Stimulated activated naive CD8-positive, alpha-beta T cell treated with anti-CD3 and anti-CD28 coated beads, Interleukin-15, Interleukin-2, amounts not matched to agents 100 ng/mL and 50 ng/mL, for 24 hours (primary cell): ENCODE data around the gene GNG7.

Source experiments
- H3K27ac Mint-ChIP-seq: one replicate; pipeline ENCODE4 v1.8.0; 2021; ENCODE audit warnings: mild to moderate bottlenecking, mixed read lengths
- H3K27me3 Mint-ChIP-seq: one replicate; pipeline ENCODE4 v1.8.0; 2021; ENCODE audit warnings: mixed read lengths
- H3K36me3 Mint-ChIP-seq: one replicate; pipeline ENCODE4 v1.8.0; 2021; ENCODE audit warnings: low read depth, mixed read lengths
- H3K4me1 Mint-ChIP-seq: one replicate; pipeline ENCODE4 v1.8.0; 2021; ENCODE audit warnings: low read depth, mixed read lengths
- H3K4me3 Mint-ChIP-seq: one replicate; pipeline ENCODE4 v1.8.0; 2021; ENCODE audit warnings: mild to moderate bottlenecking, mixed read lengths
- H3K9me3 Mint-ChIP-seq: one replicate; pipeline ENCODE4 v1.8.0; 2021; ENCODE audit warnings: mixed read lengths

GNG7 gene

DNA sequence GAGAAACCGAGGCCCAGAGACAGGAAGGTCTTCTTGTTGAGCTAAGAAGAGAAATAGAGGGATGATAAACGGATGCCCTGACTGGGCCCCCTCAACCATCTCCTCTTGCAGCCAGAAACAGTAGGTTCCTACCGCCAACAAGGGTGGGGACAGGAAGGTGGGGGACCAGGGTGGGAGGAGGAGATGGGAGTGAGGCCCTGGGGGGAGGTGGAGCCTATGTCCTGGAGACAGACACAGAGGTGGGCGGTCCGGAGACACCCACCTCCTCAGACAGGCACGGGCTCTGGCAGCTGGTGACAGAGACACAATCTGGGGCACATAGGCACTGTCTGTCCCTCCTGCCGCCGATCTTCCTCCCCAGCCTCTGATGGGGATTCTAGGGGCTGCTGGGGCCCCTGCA lies 209.6 kb downstream of the GNG7 start:
- Mint-ChIP-seq H3K27ac (no peak overlapping the region), H3K27me3 (peaks cover 47% of the 10 kb centered on the region), H3K36me3 (no peaks in the 10 kb centered on the region), H3K4me3 (no peak overlapping the region), H3K9me3 (no peaks in the 10 kb centered on the region), H3K4me1 (peaks cover 37% of the 10 kb centered on the region)

DNA sequence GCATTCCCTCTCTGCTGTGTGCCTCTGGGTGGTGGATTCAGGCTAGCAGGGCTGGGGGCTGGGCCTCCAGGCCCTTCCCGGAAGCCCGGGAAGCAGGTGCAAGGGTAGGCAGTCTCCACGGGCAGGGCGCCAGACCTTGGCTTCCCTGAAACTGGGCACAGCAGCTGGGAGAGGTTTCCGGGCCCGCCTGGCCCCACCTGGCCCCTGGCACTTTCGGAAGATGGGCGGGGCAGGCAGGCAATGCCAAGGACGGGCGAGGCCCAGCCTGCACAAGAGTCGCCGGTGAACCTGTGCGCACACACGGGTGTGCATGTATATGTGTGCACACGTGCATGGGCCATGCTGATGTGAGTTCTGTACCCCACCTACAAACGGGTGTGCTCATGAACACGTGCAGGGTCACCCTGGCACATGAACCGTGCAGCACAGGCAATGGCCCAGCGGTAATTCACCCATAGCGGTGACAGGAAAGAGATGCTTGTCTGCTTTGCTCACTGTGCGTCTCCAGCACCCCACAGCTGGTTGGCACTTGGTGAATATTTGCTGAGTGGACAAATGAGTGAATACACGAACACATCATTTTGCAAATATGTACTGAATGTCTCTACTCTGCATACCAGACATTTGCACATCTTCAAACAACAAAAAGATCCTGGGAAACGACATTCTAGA lies 211.2 kb downstream of the GNG7 start:
- Mint-ChIP-seq H3K9me3 (no peaks in the 10 kb centered on the region), H3K27ac (no peak overlapping the region), H3K36me3 (no peaks in the 10 kb centered on the region), H3K27me3 (peaks cover 54% of the 10 kb centered on the region), H3K4me1 (peaks cover 36% of the 10 kb centered on the region), H3K4me3 (no peak overlapping the region)

DNA sequence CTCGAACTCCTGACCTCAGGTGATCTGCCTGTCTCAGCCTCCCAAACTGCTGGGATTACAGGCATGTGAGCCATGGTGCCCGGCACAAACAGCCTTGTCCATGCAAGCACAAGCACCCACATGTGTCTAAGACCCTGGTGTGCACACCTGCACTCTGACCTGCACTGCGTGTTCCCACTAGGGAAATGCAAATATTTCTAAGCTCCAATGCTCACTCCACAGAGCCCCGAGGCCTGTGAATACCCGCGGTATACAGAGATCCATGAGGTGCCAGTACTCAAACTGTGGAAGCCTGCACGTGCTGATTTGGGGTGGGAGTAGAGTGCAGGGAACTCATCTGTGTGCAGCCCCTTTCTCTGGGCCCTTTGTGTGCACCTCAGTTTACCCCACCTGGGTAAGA lies 211.8 kb downstream of the GNG7 start:
- H3K4me1 Mint-ChIP-seq, result peaks cover 33% of the 10 kb centered on the region
- no peaks in the 10 kb centered on the region for H3K9me3 Mint-ChIP-seq
- no peak overlapping the region for H3K4me3 Mint-ChIP-seq
- H3K27me3 Mint-ChIP-seq, result peaks cover 57% of the 10 kb centered on the region
- H3K27ac Mint-ChIP-seq, result no peak overlapping the region
- no peaks in the 10 kb centered on the region for H3K36me3 Mint-ChIP-seq

DNA sequence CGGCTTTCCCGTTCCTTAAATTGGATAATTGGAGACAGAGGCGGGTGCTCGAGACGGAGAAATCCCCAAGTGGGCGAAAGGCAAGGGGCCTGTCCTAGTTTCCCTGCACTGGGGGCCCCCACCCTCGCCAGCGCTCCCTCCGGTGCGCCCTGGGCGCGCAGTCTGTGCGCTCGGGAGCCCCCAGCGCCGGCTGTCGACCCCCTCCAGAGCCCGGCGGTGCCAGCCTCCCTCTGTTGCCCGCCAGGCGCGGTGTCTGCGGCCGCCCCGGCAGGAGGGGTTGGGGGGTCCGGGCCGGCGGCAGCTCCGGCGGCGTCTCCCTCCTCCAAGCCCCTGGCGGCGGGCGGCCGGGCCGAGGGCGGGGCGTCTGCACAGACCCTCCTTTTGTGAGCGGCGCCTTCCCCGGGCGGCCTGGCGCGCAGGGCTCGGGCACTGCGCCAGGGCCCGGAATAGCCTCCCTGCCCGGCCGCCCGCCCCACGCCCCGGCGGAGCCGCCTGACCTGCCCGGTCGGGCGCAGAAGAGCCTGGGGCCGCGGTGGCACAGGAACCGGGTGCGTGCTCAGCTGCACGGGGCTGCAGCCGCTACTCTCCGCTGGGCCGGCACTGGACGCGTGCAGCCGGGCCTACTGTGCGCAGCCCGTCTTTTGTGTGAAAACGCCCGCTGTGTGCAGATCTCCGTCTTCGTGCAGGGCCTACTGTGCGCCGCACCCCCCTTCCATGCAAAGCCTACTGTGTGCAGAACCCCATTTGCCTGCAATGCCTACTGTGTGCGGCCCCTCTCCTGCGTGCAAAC lies 213.4 kb downstream of the GNG7 start:
- Mint-ChIP-seq H3K4me3 (peak overlapping the region; percentile 45), H3K36me3 (no peaks in the 10 kb centered on the region), H3K9me3 (peaks cover 2% of the 10 kb centered on the region), H3K27ac (no peak overlapping the region), H3K27me3 (peaks cover 58% of the 10 kb centered on the region), H3K4me1 (peaks cover 31% of the 10 kb centered on the region)

DNA sequence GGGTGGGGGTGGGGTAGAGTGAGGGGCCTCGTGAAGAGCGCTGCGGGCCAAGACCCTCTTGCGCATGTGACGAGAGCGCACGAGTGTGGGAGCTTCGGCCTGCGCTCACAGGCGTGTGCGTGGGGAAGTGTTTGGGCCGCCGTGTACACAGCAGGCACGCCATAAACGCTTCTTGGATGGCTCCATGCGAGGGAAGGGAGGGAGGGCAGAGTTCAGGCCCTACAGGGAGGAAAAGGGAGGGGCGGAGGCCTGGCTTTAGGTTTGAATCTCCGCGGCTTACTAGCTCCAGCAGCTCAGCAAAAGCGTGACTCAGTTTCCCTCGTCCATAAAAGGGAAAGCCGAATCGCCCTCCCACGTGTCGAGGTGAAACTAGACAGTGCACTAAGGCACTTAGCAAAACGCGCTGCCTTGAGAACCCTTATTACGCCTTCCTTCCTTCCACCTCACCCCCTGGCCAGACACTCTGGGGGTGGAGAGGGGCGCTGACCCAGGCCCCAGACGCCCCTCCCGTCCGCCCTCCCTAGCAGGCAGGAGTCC lies 214.0 kb downstream of the GNG7 start:
- H3K27me3 Mint-ChIP-seq, result peaks cover 51% of the 10 kb centered on the region
- H3K4me3 Mint-ChIP-seq, result no peak overlapping the region
- H3K4me1 Mint-ChIP-seq, result peaks cover 25% of the 10 kb centered on the region
- H3K27ac Mint-ChIP-seq, result no peak overlapping the region
- peaks cover 7% of the 10 kb centered on the region for H3K9me3 Mint-ChIP-seq
- peaks cover 4% of the 10 kb centered on the region for H3K36me3 Mint-ChIP-seq

DNA sequence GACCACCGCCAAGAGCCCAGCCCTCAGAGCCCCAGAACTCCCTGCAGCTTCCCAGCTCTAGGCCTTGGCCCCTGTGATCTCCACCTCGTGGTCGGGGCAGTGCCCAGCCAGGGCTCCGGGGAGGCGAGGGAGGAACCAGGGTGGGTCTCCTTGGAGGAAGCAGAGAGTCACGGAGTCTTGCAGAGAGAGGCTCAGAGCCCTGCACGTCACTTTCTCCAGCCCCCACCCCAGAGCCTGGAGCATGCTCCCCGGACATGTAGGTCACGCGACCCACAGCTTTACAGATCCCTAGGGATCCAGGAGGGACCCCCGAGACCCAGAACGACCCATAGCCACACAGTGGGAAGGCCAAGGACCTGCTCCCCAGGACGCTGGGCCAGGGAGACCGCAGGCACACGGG lies 214.7 kb downstream of the GNG7 start:
- peaks cover 4% of the 10 kb centered on the region for H3K36me3 Mint-ChIP-seq
- peaks cover 23% of the 10 kb centered on the region for H3K4me1 Mint-ChIP-seq
- no peak overlapping the region for H3K27ac Mint-ChIP-seq
- H3K27me3 Mint-ChIP-seq, result peaks cover 48% of the 10 kb centered on the region
- H3K9me3 Mint-ChIP-seq, result peaks cover 11% of the 10 kb centered on the region
- H3K4me3 Mint-ChIP-seq, result no peak overlapping the region

DNA sequence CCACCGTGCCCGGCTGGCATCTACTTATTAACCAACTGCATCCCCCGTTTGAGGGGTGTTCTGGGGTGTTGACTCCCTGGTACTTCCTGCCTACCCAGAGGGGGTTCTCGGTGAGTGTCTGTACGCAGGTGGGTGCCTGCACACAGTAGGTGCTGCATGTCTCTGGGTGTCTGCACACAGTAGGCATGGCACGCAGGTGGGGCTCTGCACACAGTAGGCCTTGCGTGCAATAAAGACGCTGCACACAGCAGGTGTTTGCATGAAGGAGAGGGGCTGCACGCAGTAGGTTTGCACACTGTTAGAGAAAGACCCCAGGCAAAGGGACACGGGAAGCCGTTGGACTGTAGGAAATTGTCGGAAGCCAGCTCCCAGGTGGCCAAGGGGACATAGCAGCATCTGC lies 215.4 kb downstream of the GNG7 start:
- no peak overlapping the region for H3K4me3 Mint-ChIP-seq
- peaks cover 4% of the 10 kb centered on the region for H3K36me3 Mint-ChIP-seq
- no peak overlapping the region for H3K27ac Mint-ChIP-seq
- peaks cover 43% of the 10 kb centered on the region for H3K27me3 Mint-ChIP-seq
- H3K4me1 Mint-ChIP-seq, result peaks cover 23% of the 10 kb centered on the region
- peaks cover 11% of the 10 kb centered on the region for H3K9me3 Mint-ChIP-seq

DNA sequence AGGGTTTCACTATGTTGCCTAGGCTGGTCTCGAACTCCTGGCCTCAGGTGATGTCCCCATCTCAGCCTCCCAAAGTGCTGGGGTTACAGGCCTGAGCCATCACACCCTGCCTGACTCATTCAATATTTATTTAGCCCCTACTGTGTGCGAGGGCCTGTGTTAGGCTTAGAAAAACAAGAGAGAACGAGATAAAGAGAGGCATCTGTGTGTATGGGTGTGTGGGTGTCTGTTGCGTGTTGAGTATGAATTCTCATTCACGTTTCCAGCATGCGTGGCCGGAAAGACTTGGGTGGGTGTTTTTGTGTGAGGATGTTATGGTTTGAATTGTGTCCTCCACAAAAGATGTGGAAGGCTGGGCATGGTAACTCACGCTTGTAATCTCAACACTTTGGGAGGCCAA lies 217.1 kb downstream of the GNG7 start:
- peaks cover 19% of the 10 kb centered on the region for H3K4me1 Mint-ChIP-seq
- peaks cover 4% of the 10 kb centered on the region for H3K36me3 Mint-ChIP-seq
- no peak overlapping the region for H3K4me3 Mint-ChIP-seq
- peaks cover 29% of the 10 kb centered on the region for H3K27me3 Mint-ChIP-seq
- H3K9me3 Mint-ChIP-seq, result peaks cover 11% of the 10 kb centered on the region
- H3K27ac Mint-ChIP-seq, result no peak overlapping the region

DNA sequence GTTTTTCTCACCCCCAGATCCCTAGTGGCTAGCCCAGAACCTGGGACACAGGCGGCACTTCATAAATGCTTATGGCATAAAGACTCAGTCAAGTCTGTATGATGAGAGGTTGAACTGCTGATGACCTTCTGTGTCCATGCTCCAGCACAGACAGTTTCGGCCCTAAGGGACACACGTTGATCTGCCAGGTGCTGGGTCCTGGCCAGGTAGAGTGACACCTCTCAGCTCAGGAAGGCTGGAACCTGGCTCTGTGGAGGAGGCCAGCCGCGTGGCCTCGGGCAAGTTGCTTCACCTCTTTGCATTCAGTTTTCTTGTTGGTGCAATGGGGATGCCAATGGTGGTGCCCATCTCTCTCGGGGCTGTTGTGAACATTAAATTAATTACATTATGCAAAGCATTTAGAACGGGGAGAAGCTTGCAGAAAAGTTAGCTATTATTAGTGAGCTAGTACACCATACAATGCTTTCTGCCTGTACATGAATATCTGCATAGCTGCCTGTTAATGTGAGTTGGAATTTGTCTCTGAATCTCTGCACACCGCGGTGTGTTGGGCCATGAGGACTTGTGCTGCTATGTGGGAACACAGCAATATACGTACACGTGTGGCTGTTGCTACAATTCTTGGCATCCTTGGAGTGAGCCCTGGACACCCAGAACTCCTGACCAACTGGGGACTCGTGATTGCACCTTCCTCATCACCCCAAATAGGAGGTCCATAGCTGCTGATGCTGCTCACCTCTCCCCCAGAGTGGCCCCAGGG lies 218.1 kb downstream of the GNG7 start:
- no peak overlapping the region for H3K4me3 Mint-ChIP-seq
- H3K4me1 Mint-ChIP-seq, result peaks cover 21% of the 10 kb centered on the region
- H3K9me3 Mint-ChIP-seq, result peaks cover 11% of the 10 kb centered on the region
- no peak overlapping the region for H3K27ac Mint-ChIP-seq
- H3K36me3 Mint-ChIP-seq, result peaks cover 4% of the 10 kb centered on the region
- H3K27me3 Mint-ChIP-seq, result peaks cover 23% of the 10 kb centered on the region

DNA sequence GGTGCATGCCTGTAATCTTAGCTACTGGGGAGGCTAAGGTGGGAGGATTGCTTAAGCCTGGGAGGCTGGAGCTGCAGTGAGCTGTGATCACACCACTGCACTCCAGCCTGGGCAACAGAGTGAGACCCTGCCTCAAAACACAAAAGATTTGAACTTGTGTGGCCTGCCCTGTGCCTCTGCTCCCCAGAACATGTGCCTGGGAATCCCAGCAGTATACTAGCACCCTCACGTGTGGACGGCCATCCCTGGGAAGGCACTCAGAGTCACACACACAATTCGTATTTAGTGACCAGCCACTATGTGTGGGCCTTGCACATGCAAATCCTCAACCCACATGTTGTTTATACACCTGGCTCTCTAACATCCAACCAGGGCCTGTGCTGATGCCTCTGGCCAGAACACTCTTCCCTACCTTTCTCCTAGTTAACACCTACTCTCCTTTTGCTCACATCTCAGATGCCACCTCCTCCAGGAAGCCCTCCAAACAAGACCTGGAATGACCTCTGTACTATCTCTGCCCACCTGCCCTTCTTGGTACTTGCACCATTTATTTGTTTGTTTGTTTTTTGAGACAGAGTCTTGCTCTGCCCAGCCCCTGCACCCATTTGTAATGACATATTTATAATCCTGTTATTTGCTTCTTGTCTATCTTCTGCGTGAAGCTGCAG lies 218.9 kb downstream of the GNG7 start:
- Mint-ChIP-seq H3K27ac (no peak overlapping the region), H3K4me1 (peaks cover 23% of the 10 kb centered on the region), H3K27me3 (peaks cover 20% of the 10 kb centered on the region), H3K4me3 (no peak overlapping the region), H3K36me3 (peaks cover 4% of the 10 kb centered on the region), H3K9me3 (peaks cover 11% of the 10 kb centered on the region)

DNA sequence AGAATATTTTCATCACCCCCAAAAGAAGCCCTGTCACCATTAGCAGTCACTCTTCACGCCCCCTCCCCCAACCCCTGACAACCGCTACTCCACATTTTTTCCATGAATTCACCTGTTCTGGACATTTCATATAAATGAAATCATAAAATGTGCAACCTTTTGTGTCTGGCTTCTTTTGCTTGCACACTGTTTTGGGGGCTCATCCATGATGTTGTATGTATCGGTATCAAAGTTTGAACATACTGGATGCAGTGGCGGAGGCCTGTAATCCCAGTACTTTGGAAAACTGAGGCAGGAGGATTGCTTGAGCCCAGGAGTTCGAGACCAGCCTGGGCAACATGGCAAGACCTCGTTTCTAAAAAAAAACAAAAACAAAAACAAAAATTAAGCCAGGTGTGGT lies 219.4 kb downstream of the GNG7 start:
- Mint-ChIP-seq H3K36me3 (peaks cover 9% of the 10 kb centered on the region), H3K27ac (no peak overlapping the region), H3K4me1 (peaks cover 23% of the 10 kb centered on the region), H3K4me3 (no peak overlapping the region), H3K27me3 (peaks cover 16% of the 10 kb centered on the region), H3K9me3 (peaks cover 11% of the 10 kb centered on the region)

DNA sequence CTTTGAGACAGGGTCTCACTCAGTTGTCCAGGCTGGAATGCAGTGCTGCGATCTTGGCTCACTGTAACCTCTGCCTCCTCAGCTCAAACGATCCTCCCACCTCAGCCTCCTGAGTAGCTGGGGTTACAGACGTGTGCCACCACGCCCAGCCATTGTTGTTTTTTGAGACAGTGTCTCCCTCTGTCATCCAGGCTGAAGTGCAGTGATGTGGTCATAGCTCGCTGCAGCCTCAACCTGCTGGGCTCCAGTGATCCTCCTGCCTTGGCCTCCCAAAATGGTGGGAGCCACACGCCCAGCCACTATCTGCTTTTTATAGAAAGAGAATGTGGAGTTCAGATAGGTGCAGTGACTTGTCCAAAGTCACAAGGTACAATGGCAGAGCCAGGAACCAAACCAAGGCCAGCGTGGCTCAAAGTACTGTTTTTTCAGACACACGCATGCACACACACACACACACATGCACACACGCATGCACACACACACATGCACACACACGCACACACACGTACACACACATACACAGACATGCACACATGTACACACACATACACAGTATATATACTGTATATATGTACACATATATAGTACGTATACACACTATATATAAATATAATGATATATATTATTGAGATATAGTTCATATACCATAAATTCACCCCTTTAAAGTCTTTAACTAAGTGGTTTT lies 220.0 kb downstream of the GNG7 start:
- peaks cover 11% of the 10 kb centered on the region for H3K9me3 Mint-ChIP-seq
- H3K4me3 Mint-ChIP-seq, result no peak overlapping the region
- peaks cover 23% of the 10 kb centered on the region for H3K4me1 Mint-ChIP-seq
- no peak overlapping the region for H3K27ac Mint-ChIP-seq
- H3K27me3 Mint-ChIP-seq, result peaks cover 11% of the 10 kb centered on the region
- peaks cover 15% of the 10 kb centered on the region for H3K36me3 Mint-ChIP-seq

DNA sequence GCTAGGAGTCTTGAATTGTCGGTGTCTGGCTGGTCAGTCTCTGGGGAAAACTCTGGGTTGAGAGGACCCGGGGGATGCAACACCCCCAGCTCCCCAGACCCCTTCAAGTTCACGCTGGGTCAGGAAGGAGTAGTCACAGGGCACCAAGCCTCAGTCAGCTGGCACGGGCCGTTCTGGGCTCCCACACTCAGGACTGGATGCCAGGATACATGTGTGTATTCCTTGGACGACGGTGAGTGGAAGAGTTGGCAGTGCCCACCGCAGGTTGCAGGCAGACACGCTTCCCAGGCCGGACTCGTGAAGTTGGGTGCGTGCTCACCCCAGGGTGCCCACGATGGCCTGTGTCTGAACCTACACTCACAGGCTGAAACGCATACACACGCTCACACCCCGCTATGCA lies 221.0 kb downstream of the GNG7 start:
- H3K27me3 Mint-ChIP-seq, result peaks cover 7% of the 10 kb centered on the region
- peaks cover 11% of the 10 kb centered on the region for H3K9me3 Mint-ChIP-seq
- no peak overlapping the region for H3K4me3 Mint-ChIP-seq
- peaks cover 25% of the 10 kb centered on the region for H3K36me3 Mint-ChIP-seq
- H3K27ac Mint-ChIP-seq, result no peak overlapping the region
- peaks cover 23% of the 10 kb centered on the region for H3K4me1 Mint-ChIP-seq

DNA sequence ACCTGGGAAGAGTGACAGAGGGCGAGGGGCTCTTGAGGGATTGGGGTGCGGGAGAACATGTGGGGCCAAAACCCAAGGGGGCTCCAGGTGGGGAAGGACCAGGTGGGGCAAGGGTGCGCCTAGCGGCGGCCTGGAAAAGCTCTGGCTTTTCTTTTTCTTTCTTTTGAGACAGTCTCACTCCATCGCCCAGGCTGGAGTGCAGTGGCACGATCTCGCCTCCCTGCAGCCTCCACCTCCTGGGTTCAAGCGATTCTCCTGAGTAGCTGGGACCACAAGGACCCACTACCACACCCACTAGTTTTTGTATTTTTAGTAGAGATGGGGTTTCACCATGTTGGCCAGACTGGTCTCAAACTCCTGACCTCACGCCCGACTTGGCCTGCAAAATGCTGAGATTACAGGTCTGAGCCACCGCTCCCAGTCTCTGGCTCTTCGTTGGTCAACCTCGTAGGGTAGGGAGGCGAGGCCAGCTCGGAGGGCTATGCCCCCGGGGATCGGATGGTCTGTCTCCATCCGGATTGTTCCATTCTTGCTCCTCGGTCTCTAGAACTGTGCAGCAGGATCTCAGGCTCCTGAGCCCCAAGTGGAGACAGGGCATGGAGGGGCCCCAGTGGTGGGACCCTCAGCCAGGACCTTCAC lies 222.8 kb downstream of the GNG7 start:
- H3K9me3 Mint-ChIP-seq, result peaks cover 11% of the 10 kb centered on the region
- no peaks in the 10 kb centered on the region for H3K27me3 Mint-ChIP-seq
- H3K4me3 Mint-ChIP-seq, result peak overlapping the region; percentile 98
- H3K4me1 Mint-ChIP-seq, result peaks cover 28% of the 10 kb centered on the region
- H3K27ac Mint-ChIP-seq, result no peak overlapping the region
- H3K36me3 Mint-ChIP-seq, result peaks cover 30% of the 10 kb centered on the region
